H1 (cell line): ENCODE results near the gene SRP9. TPM values are rescaled to one million over a fixed set of nuclear protein-coding genes. Genes with fewer than 3 reads are reported as not detected.

Source experiments
- BCL11A ChIP-seq, 2 experiments: IDR thresholded peaks; one replicate each; pipeline ENCODE4 v1.6.1; 2011; ENCODE audit warnings: low read depth in 2 of 2, low read length in 2 of 2, mild to moderate bottlenecking in 2 of 2
- E2F6 ChIP-seq: IDR thresholded peaks from 2 replicates; pipeline ENCODE4 v1.6.1; 2012; ENCODE audit warnings: inconsistent platforms
- POLR2A ChIP-seq, 2 experiments: IDR thresholded peaks; 1 replicate in 1 of 2; 2 replicates in 1 of 2; pipeline ENCODE4 v1.6.1; 2011; ENCODE audit warnings: low read depth in 2 of 2, low read length in 2 of 2, mild to moderate bottlenecking in 2 of 2; ENCODE audit errors: control extremely low read depth in 1 of 2
- POLR2AphosphoS5 ChIP-seq: IDR thresholded peaks from 2 replicates; pipeline ENCODE4 v1.6.1; 2011; ENCODE audit warnings: low read depth, low read length
- SRF ChIP-seq: IDR thresholded peaks from 2 replicates; pipeline ENCODE4 v1.6.1; 2011; ENCODE audit warnings: mild to moderate bottlenecking, low read depth, low read length, moderate library complexity
- polyA plus RNA-seq, 7 experiments: library from polyadenylated mRNA; depleted of rRNA in 3 of 7; stranded (reverse) in 5 of 7; unstranded in 2 of 7; fragments of >200 nt in 5 of 7; fragments of 200-250 nt in 2 of 7; gene quantifications; 1 replicate in 5 of 7; 2 replicates in 1 of 7; 4 replicates in 1 of 7; pipeline versions ENCODE4 v1.2.1 to v1.2.3, GENCODE V29; 2011 to 2013; ENCODE audit warnings: missing spikeins in 2 of 7, mixed read lengths in 2 of 7
- total RNA-seq: library from RNA; stranded (reverse); fragmentation: NEBNext Ultra II Directional; extraction: Animal tissue kit (Norgen Biotek cat#: 25700); gene quantifications from 2 replicates; pipeline ENCODE4 v1.2.1, GENCODE V29; 2021

Gene SRP9
- total and polyA plus RNA-seq, 2 of the 8 experiments (the other 6 are each of a cell fraction or from before 2014, with no cell fraction given) = 446 to 572 TPM

- no peak for TF ChIP-seq E2F6
- no peak for TF ChIP-seq BCL11A (IDR thresholded peaks at IDR 0.05; ENCODE audit: low read depth in 2 of 2, low read length in 2 of 2)
- no peak for TF ChIP-seq POLR2AphosphoS5
- no peak for TF ChIP-seq POLR2A (IDR thresholded peaks at IDR 0.05; ENCODE audit: control extremely low read depth in 1 of 2, low read depth in 2 of 2, low read length in 2 of 2)
- TF ChIP-seq SRF = no peak
Observed at GRCh38 chr1:225747566-225747965, 30.1 kb upstream of the SRP9 start (continued).
